IPS-NIHi11 (cell line): ENCODE data around the gene ZCCHC14.
"Not testable (repeated sequence)": the region's sequence is repeated elsewhere in the genome, so short reads cannot be mapped to it uniquely, and the experiment has no call there.

Source experiments
- DNase-seq: peaks from one replicate; pipeline ENCODE4 v3.0.0; 2012; ENCODE audit warnings: mixed read lengths, low spot score

ZCCHC14 gene

GRCh38 chr16:87382023-87382785, 110.6 kb downstream of the ZCCHC14 start:
- DNase-seq: no peak

GRCh38 chr16:87380881-87381280, 111.9 kb downstream of the ZCCHC14 start:
- no peak for DNase-seq

DNA sequence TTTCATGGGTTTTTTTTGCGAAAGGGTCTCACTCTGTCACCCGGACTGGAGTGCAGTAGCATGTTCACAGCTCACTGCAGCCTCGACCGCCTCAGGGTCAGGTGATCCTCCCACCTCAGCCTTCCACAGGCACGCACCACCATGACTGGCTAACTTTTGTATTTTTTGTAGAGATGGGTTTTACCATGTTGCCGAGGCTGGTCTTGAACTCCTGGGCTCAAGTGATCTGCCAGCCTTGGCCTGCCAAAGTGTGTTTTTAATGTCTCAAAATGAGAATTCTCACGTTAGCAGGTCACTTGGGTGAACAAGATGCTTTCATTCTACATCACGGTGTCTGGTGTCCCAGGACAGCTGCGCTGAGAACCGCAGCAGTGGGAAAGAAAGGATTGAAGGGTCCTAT, 112.4 kb downstream of the ZCCHC14 start:
- no peak for DNase-seq

DNA sequence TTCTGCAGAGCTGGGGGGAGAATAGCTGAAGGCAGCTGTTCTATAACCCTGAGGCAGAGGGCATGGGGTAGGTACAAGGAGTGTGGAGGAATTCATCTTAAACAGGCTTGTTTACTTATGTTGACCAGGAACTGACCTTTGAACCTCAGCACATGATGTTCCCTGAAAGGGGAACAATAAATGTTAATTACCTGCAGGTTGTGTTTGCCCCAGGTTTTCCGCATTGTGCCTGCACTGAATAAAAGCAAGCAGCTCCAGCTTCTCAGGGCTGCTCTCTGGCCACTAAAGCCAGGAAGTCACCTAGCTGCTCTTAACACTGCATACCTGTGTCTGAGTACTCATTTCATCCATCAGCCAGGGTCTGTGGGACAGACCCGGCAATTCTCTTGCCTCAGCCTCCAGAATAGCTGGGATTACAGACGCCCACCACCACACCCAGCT, 113.5 kb downstream of the ZCCHC14 start:
- not testable (repeated sequence) for DNase-seq

GRCh38 chr16:87376660-87377059, 116.2 kb downstream of the ZCCHC14 start:
- DNase-seq: no peak

- DNase-seq: no peak
Observed at GRCh38 chr16:87375426-87376135, 117.2 kb downstream of the ZCCHC14 start.

DNA sequence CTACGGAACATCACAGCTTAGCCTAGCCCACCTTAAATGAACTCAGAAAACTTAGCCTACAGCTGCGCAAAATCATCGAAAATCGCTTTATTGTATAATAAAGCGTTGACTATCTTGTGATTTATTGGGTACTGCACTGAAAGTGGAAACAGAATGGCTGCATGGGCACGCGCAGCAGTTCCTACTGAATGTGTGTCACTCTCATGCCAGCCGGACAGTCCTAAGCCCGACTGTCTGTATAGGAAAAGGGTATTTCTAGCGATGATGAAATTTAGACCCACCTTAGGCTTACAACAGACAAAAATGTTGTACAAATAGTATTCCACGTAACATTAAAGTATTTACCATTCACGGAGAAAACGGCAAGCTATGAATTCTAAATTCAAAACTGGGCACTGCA, 118.5 kb downstream of the ZCCHC14 start:
- no peak for DNase-seq

DNA sequence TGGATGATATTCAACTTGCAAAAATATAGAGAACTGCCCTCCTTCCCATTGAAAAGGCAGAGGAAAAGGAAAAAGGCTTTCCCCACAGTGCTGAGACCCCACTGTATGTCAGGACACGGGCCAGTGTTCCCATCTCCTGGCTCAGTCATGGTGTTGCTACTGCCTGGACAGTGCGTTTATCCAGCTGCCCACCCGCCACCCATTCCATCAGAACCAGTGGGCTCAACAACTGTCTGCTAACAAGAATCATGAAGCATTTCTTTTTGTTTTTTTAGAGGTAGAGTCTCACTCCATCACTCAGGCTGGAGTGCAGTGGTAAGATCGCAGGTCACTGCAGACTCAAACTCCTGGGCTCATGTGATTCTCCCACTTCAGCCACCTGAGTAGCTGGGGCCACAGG, 120.5 kb downstream of the ZCCHC14 start:
- DNase-seq: no peak

DNA sequence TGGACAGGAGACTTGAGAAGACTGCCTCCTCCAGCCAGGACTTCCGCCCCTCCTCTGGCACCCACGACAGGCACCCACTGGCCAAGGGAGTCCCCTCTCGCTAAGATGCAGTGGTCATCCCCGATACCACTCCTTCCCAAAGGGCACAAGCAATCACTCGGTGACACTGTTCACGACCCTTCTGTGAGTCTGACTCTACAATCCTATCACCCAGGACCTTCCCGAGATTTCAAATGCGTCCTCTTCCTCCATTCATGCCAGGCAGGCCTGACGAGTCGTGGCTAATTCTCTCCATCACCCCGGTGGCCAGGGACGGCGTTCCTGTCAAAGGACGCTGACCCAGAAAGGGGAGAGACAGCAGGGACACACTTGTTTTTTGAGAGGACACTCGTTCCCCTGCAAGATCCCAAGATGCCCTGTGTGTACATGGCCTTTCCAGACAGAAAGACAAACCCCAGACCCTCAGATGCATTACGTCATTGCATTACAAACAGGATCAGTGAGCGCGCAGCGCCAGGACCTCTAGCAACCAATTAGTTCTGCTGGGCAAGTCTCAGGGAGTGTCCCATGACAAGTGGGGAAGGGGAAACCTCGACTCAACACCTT, 121.5 kb downstream of the ZCCHC14 start:
- DNase-seq: no peak

GRCh38 chr16:87369796-87370719, 122.8 kb downstream of the ZCCHC14 start:
- peak; percentile 21 for DNase-seq

GRCh38 chr16:87369117-87369765, 123.6 kb downstream of the ZCCHC14 start:
- peak; percentile 8 for DNase-seq

- no peak for DNase-seq
Observed at GRCh38 chr16:87368029-87368770, 124.6 kb downstream of the ZCCHC14 start.

DNA sequence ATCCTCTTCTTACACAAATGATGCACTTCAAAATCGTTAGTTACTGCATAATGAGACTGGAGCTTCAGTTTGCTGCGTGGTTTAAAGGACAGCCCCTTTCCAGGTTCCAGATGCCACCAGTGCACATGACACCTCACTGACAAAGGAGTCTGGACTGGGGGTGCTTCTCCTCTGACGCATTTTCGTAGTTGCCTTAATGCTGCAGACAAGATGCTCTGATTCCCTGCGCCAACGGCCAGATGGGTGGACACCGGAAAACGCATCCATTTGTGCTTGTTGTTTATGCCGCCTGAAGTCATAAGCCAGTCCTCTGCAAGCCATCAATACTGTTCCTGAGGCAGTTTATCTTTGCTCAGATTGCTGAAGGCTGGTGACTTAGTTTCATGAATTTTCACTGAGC, 125.3 kb downstream of the ZCCHC14 start:
- DNase-seq: no peak

DNA sequence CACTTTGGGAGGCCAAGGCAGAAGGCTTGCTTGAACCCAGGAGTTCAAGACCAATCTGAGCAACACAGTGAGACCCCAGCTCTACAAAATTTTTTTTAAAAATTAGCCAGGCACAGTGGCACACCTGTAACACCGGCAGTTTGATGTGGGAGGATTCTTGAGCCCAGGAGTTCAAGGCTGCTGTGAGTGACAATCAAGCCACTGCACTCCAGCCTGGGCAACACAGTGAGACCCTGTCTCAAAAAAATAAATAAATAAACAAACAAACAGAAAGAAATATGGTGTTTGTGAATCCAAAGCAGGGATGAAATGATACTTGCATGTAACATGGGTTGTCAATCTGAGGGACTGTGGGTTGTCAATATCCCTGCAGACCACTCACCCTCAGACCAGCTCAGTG, 125.9 kb downstream of the ZCCHC14 start:
- DNase-seq: no peak

DNA sequence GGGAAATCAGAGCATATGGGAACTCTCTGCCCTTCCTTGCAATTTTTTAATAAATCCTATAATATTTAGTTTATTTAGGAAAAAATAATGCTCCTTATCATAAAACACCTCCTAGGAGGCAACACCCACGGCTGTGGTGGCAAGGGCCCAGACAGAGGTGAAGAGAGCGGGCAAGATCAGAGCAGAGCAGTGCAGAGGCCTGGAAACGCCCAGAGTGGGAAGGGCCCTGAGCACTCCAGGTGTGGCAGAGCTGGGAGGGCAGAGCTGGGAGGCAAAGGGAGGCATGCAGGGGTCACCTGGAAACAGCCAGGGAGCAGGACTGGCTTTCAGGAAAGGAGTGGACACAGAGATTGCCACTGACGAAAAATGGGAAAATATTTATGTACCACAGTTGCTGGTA, 126.5 kb downstream of the ZCCHC14 start:
- peak; percentile 13 for DNase-seq

- DNase-seq: no peak
Observed at GRCh38 chr16:87365021-87365713, 127.7 kb downstream of the ZCCHC14 start.

GRCh38 chr16:87363771-87364455, 128.9 kb downstream of the ZCCHC14 start:
- no peak for DNase-seq

GRCh38 chr16:87362828-87363559, 129.8 kb downstream of the ZCCHC14 start:
- DNase-seq: not testable (repeated sequence)
